Stimulated activated CD8-positive, alpha-beta memory T cell treated with anti-CD3 and anti-CD28 coated beads, Interleukin-4, amount 100 ng/mL, for 24 hours (primary cell): Measurements from ENCODE around the gene HECA.
"Not testable (repeated sequence)": the region's sequence is repeated elsewhere in the genome, so short reads cannot be mapped to it uniquely, and the experiment has no call there.

Experiments used
- DNase-seq: peaks from one replicate; pipeline ENCODE4 v3.0.0-alpha.2; 2020; ENCODE audit warnings: low read depth

Gene HECA

GRCh38 chr6:139210766-139211165, 75.9 kb downstream of the HECA start:
- not testable (repeated sequence) for DNase-seq

DNA sequence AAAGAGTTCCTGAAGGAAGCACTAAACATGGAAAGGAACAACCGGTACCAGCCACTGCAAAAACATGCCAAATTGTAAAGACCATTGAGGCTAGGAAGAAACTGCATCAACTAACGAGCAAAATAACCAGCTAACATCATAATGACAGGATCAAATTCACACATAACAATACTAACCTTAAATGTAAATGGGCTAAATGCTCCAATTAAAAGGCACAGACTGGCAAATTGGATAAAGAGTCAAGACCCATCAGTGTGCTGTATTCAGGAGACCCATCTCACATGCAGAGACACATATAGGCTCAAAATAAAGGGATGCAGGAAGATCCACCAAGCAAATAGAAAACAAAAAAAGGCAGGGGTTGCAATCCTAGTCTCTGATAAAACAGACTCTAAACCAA, 77.6 kb downstream of the HECA start:
- DNase-seq = not testable (repeated sequence)

DNA sequence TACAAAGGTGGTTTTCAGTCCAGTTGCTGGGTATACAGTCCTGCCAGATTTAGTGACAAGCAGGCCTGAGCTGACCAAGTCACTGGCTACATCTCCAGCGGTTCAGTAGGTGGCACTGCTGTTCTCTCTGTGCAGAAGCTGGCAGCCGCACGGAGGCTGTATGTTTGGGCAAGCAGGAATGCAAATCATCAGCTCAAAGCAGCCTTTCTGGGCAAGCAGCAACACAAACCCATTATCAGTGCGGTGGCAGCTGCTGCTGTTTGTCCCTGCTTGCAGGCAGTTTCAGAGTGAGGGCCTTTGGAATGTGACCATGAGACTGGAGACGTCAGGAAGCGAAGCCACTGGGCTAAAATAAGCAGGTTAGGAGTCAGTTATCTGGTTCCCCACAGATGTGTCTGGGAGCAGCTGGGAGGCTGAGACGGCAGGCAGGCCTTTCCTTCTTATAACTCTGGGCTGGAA, 84.4 kb downstream of the HECA start:
- peak; percentile 52 for DNase-seq

- DNase-seq = no peak
Observed at GRCh38 chr6:139219746-139220145, 84.9 kb downstream of the HECA start.

DNA sequence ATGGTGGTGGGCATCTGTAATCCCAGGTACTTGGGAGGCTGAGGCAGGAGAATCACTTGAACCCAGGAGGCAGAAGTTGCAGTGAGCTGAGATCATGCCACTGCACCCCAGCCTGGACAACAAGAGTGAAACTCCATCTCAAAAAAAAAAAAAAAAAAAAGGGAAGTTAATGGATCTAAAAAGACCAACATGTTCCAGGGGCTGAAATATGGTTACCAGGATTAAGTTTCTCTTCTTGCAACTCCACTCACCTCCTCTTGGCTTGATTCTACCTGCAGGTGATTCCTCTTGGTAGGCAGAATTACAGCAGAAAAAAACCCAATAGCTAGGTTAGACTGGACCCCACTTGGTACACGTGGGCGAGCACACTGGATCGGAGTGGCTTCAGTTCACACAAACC, 93.5 kb downstream of the HECA start:
- DNase-seq = not testable (repeated sequence)
